Activated CD8-positive, alpha-beta memory T cell treated with anti-CD3 and anti-CD28 coated beads for 1 hour (primary cell): Measurements from ENCODE around the gene GPATCH1.

Experiments used
- DNase-seq, 2 donors: peaks; one replicate each; pipeline ENCODE4 v3.0.0-alpha.2; 2020; ENCODE audit warnings: low read depth in 1 of 2; ENCODE audit errors: extremely low read depth in 1 of 2

GPATCH1 gene

DNA sequence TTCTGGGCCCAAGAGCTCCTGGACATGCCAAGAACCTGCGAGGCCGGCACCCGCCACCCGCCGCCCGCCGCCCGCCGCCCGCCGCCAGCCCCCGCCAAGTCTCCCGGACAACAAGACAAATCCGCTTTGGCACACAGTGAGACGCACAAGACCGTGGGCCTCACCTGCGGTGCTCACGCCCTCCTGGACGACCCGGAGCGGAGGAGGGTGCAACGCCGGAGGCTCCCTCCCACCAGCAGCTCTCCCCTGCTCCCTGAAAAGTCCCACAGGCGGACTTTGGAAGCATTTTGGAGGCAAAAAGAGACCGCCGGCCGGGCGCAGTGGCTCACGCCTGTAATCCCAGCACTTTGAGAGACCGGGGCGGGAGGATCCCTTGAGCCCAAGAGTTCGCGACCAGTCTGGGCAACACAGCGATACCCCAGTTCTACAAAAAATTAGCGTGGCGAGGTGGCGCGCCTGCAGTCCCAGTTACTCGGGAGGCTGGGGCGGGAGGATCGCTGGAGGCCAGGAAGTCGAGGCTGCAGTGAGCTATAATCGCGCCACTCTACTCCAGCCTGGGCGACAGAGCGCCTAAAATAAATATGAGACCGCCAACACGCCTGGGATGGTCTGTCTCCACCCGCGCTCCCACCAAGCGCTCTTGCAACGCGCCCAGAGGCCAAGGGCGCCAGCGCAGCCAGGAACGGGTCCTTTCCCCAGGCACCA lies 17.1 kb upstream of the GPATCH1 start:
- no peak for DNase-seq

DNA sequence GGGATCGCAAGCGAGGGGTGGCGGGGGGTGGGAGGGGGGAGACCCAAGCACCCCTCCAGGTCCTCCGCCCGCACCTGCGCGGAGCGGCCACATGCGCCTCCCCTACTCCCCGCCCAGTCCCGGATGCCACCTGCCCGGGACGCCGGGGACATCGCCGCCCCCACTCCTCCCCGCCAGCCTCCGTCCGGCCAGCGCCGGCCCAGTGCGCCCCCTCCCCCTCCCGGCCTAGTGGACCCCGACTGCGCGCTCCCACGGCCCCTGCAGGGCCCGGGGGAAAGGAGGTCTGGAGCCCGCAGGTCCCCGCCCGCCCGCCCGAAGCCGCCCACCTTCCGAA lies 16.6 kb upstream of the GPATCH1 start:
- DNase-seq, result no peak

DNA sequence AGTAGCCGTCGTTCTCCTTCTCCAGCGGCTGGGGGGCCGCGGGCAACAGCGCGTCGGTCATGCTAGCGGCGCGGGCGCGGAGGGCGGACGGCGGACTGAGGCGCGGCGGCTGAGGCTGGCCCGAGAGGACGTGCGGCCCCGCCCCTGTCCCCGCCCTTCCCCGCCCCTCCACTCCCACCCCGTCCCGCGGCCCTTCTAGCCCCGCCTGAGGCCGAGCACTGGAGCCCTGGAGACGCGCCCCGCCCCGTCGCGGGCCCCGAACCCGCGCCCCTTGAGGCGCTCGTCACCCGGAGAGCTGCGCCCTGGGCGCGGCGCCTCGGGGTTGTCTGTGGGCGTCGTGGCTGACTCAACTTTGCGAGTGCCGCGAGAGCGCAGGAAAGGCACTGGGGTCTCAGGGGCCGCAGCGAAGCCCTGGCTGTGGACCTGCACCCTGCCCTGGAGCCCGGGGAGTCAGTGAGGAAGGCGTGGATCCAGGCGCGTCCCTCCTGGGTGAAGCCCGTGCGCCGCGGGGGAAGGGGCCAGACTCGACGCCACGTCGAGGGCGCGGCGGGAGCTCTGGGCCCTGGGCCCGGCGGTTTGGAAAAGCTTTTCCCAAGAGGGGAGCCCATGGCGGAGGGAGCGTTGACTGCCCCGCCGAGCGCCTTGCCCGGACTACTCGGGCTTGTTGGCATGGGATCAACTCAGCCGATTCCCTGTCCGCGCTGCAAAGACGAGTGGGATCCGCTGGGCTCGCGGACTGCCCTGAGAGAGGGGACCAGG lies 16.0 kb upstream of the GPATCH1 start, which contains the start of gene RHPN2:
RHPN2 (minus strand) TSS at position 97 of the 759 bp plus-strand sequence; CDS start at position 61, 36 bp downstream.
- DNase-seq, result peak in 1 of 2 donors; percentile 11

DNA sequence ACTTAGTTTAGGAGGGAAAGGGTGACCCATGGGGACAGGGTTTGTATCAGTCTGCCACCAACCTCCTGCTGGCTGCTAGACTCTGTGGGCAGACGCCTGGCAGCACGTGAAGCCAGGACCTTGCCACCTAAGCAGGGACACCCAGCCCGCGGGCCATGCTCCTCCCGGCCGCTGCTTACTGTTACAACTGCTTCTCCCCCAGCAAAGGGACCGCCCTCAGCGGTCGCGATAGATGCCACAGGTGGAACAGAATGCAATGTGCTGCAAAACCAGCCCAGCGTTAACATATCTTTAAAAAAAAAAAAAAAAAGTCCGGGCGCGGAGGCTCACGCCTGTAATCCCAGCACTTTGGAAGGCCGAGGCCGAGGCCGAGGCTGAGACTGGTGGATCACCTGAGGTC lies 14.4 kb upstream of the GPATCH1 start:
- no peak for DNase-seq

DNA sequence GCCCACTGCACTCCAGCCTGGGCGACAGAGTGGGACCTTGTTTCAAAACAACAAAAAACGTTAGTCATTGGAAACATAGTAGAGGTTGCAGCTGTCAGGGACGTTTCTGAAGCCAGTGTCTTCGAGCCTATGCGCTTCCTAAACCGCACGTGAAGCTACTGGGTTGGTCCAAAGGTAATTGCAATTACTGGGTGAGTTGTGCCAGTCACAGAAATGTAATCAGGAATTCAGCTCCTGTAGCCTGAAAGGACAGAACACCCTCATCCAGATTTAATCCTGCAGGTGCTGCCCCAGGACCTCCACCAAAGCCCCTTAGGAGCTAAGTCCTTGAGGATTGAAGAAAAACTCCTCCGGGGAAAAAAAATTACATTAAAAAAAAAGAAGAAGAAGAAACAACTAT lies 13.9 kb upstream of the GPATCH1 start:
- no peak for DNase-seq

DNA sequence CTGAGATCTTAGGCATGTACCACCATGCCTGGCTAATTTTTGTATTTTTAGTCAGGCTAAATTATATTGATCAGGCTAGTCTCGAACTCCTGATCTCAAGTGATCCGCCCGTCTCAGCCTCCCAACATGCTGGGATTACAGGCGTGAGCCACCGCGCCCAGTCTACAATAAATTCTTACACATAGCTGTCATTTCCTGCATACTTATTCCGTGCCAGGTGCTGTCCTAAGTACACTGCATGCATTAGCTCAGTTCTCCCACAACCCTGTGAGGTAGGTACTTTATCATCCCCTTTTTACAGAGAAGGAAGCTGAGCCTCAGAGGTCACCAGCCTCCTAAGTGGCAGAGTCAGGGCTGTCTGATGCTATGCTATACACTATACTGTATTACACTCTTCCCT lies 9.1 kb upstream of the GPATCH1 start:
- DNase-seq, result no peak

DNA sequence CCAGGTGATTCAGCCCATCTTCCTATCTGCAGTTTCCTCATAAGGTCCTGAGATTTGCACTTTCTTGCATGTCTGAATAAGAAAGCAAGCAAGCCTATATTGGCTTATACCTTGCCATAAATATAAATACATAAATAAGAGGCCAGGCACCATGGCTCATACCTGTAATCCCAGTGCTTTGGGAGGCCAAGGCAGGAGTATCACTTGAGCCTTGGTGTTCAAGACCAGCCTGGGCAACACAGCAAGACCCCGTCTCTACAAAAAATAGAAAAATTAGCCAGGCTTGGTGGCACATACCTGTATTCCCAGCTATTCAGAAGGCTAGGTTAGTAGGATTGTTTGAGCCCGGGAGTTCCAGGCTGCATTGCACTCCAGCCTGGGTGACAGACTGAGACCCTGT lies 5.5 kb upstream of the GPATCH1 start:
- no peak for DNase-seq

GRCh38 chr19:33085570-33086128 lies 4.7 kb downstream of the GPATCH1 start:
- no peak for DNase-seq

- no peak for DNase-seq
Measured at GRCh38 chr19:33086955-33087354, 6.0 kb downstream of the GPATCH1 start.

DNA sequence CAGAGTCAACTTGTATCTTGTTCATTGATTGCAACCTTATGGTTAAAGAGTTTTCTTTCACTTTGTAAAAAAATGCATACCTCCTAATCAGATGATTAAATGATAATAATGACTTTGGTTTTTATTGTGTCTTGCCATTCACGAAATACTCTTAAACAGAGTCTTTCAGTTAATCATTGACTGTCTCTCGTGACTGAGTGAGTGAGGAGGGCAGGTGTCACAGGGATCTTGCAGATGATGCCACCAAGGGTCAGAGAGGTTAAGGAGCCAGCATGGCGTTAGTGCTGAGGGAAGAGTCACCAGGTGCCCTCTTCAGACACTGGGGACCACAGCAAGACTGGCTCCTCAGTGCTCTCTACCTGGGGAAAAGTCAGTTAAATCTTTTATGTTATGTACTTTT lies 8.0 kb downstream of the GPATCH1 start:
- no peak for DNase-seq

- DNase-seq, result no peak
Measured at GRCh38 chr19:33090179-33090578, 9.2 kb downstream of the GPATCH1 start.

- DNase-seq, result no peak
Measured at GRCh38 chr19:33093420-33094210, 12.6 kb downstream of the GPATCH1 start.

DNA sequence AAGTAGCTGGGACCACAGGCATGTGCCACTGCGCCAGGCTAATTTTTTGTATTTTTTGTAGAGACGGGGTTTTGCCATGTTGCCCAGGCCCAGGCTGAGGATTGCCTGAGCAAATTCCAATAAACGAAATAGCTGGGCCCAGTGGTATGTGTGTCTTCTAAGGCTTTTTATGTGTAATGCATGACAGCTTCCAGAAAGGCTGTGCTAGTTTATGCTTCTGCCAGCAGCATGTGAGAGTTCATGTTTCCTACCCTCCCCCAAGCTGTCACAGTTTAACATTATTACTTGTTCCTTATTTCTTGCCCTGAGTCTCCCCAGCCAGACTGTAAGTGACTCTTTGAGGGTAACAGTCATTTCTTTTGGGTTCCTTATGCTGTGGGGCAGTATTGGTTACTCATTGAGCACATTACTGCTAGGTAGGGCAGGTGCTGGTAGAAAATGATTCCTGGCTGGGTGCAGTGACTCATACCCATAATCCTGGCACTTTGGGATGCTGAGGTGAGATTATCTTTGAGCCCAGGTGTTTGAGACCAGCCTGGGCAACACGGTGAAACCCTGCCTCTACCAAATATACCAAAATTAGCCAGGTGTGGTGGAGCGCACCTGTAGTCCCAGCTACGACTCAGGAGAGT lies 13.6 kb downstream of the GPATCH1 start:
- DNase-seq, result no peak

- DNase-seq, result no peak
Measured at GRCh38 chr19:33096005-33096404, 15.0 kb downstream of the GPATCH1 start.

DNA sequence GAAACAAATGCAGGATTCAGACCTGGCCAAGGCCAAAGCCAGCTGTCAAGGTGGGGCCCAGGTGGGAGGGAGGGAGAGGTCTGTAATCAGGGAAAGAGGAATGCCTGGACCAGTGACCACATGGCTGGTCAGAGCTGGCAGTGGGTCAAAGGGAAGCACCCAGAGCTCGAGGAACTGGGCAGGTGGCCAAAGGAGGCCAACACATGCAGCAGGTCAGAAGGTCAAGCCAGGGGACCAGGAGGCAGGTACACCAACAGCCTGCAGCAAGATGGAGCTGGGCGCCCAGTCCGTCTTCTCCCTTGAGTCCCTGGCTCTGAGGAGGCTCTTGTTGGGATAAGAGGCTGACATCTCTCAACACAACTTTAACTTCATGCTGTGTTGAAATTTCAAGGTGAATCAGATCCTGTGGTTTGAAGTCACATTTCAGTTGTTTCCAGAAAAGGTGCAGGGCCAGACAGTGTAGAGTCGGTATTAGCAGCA lies 17.1 kb downstream of the GPATCH1 start:
- no peak for DNase-seq

DNA sequence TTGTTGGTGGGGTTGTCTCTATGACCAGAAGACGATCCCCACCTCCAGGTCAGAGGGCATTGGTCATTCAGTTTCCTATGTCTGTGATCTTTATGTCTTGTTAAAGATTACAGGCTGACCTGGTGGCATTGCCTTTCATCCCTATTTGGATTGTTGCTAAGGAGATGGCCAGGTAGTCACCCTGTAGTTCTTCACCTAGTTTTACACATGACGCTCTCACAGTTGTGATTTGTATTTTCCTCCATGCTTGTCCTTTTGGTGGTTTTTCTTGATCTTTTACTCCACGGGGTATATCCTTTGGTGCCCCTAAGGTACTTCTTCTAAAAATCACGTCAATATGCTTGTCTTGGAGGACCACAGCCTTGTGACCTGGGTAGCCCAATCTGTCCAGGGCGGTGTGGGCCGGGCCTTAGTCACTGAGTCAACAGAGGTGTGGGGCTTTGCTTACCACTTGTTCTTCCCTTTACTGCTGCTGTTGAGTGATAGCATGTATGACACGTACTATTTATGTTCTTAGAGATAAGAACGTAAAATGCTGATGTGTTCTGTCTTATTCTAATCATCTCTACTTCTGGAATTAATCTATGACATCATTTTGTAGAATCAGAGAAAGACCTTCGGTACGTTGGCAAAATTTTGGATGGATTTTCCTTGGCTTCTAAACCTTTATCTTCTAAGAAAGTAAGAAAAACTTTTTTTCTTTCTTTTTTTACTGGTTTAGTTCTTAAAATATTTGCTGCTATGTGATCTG lies 20.1 kb downstream of the GPATCH1 start:
- no peak for DNase-seq

- DNase-seq, result no peak
Measured at GRCh38 chr19:33102893-33103292, 21.9 kb downstream of the GPATCH1 start.

DNA sequence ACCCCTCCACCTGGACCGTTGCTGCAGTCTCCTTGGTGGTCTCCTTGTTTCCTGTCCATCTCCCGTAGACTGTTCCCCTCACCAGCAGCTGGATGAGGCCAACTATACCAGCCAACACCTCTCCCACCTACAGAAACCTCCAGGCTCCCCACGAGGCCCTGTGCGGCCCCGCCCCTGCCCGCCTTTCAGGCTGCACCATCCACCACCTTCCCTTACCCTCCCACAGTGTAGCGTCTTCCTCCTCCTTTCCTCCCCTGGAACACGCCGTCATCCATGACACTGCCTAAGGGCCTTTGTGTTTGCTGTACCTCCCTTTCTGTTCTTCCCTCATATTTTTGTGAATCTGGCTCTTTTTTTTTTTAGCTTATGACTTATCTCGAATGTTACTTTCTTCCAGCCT lies 27.2 kb downstream of the GPATCH1 start:
- no peak for DNase-seq

DNA sequence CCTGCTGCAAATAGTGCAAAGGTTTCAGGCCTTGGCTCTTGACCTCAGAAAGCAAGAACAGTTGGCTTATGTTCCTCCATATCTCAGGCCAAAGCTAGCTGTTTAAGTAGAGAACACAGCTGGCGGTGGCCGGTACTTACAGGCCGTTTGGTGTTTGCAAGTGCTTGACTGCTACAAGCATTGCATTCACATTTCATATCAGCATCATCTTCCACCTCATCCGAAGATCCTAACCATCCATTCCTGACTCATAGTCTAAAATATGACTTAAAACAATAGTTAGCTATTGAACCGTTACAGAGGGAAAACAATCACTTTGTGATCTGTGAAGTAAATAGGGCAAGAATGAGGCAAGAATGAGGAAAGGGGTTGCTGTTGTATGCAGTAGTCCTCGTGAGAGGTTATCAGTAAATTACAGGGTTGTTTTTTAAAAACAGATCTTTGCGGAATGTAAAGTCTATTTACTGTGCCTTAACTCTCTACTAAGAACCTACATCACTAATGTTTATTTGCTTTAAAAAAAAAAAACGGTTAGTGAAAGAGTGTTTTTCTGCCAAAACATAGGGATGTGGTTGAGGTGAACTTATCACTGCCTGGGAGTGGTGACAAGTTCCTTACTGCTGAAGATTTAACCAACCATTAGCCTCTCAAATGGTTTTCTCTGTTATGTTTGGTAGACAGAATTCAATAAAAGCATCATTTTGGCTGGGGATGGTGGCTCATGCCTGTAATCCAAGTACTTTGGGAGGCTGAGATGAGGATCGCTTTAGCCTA lies 29.3 kb downstream of the GPATCH1 start:
- no peak for DNase-seq
